Measurements from ENCODE around the gene CD14. TPM values are rescaled to one million over a fixed set of nuclear protein-coding genes. Genes with fewer than 3 reads are reported as not detected.
"Not testable (repeated sequence)": the region's sequence is repeated elsewhere in the genome, so short reads cannot be mapped to it uniquely, and the experiment has no call there.

CD14 gene
- total RNA-seq, 2 experiments from 2014 or later: 0.36 to 0.41 TPM

GRCh38 chr5:140627972-140628371 lies 5.0 kb downstream of the CD14 start:
- CTCF ChIA-PET: interaction anchor here (1.1 kb wide), 1 partner anchor 276 kb away, joined by 3 read pairs; no protein-coding TSS in a partner anchor
- peaks cover 9% of the 10 kb centered on the region for H3K4me1 Mint-ChIP-seq (ENCODE audit: low read depth)

GRCh38 chr5:140624886-140625285 lies 8.1 kb downstream of the CD14 start:
- POLR2A ChIA-PET, H3K4me3 Mint-ChIP-seq: not testable (repeated sequence)
- CTCF ChIA-PET: interaction anchor here (1.4 to 2.2 kb wide), 3 partner anchors 10 to 253 kb away, joined by 3 to 7 read pairs (median 3); partner anchors contain the start of gene EIF4EBP3

More at GRCh38 chr5:140627972-140628371, 5.0 kb downstream of the CD14 start:
- TF ChIP-seq CTCF (IDR thresholded peaks at IDR 0.05): no peak
- no peak for DNase-seq
- Mint-ChIP-seq H3K9me3 (peaks cover 3% of the 10 kb centered on the region), H3K4me3 (no peak overlapping the region), H3K27ac (no peak overlapping the region), H3K36me3 (ENCODE audit: low read depth) (peaks cover 2% of the 10 kb centered on the region), H3K27me3 (peaks cover 11% of the 10 kb centered on the region)
- POLR2A ChIA-PET: no interaction called here
- no peak for ATAC-seq
- intact Hi-C loops (cut with micrococcal nuclease): no loop called here

GRCh38 chr5:140623061-140623460 lies 9.9 kb downstream of the CD14 start:
- ATAC-seq; H3K36me3 Mint-ChIP-seq (ENCODE audit: low read depth); H3K4me3 Mint-ChIP-seq; POLR2A ChIA-PET; H3K27ac Mint-ChIP-seq; DNase-seq; H3K9me3 Mint-ChIP-seq; H3K4me1 Mint-ChIP-seq (ENCODE audit: low read depth); intact Hi-C loops (cut with micrococcal nuclease): not testable (repeated sequence)
- H3K27me3 Mint-ChIP-seq: peaks cover 10% of the 10 kb centered on the region
- CTCF ChIA-PET: interaction anchor here (0.7 to 1.5 kb wide), 2 partner anchors 12 to 199 kb away, joined by 3 to 5 read pairs; no protein-coding TSS in a partner anchor

More at GRCh38 chr5:140624886-140625285, 8.1 kb downstream of the CD14 start:
- H3K4me1 Mint-ChIP-seq (ENCODE audit: low read depth); ATAC-seq; H3K27ac Mint-ChIP-seq; H3K36me3 Mint-ChIP-seq (ENCODE audit: low read depth); DNase-seq; intact Hi-C loops (cut with micrococcal nuclease); H3K9me3 Mint-ChIP-seq: not testable (repeated sequence)
- peaks cover 12% of the 10 kb centered on the region for H3K27me3 Mint-ChIP-seq

- H3K27ac Mint-ChIP-seq: no peak overlapping the region
- H3K27me3 Mint-ChIP-seq: peaks cover 9% of the 10 kb centered on the region
- CTCF ChIA-PET: interaction anchor here (0.7 to 1.5 kb wide), 2 partner anchors 12 to 198 kb away, joined by 3 to 5 read pairs; no protein-coding TSS in a partner anchor
- TF ChIP-seq CTCF (IDR thresholded peaks at IDR 0.05): no peak
- no peaks in the 10 kb centered on the region for H3K4me1 Mint-ChIP-seq (ENCODE audit: low read depth)
- intact Hi-C loops (cut with micrococcal nuclease): no loop called here
- H3K36me3 Mint-ChIP-seq (ENCODE audit: low read depth): no peaks in the 10 kb centered on the region
- no peaks in the 10 kb centered on the region for H3K9me3 Mint-ChIP-seq
- DNase-seq (no peak), ATAC-seq (no peak)
- no peak overlapping the region for H3K4me3 Mint-ChIP-seq
- POLR2A ChIA-PET: no interaction called here
Observed at GRCh38 chr5:140622301-140622700, 10.7 kb downstream of the CD14 start.

- DNase-seq (no peak), ATAC-seq (no peak)
- H3K4me1 Mint-ChIP-seq (ENCODE audit: low read depth): peaks cover 4% of the 10 kb centered on the region
- intact Hi-C loops (cut with micrococcal nuclease): no loop called here
- no peak overlapping the region for H3K4me3 Mint-ChIP-seq
- H3K9me3 Mint-ChIP-seq: no peaks in the 10 kb centered on the region
- ChIA-PET POLR2A (no interaction called here), CTCF (no interaction called here)
- no peaks in the 10 kb centered on the region for H3K36me3 Mint-ChIP-seq (ENCODE audit: low read depth)
- no peak overlapping the region for H3K27ac Mint-ChIP-seq
- H3K27me3 Mint-ChIP-seq: peaks cover 14% of the 10 kb centered on the region
- TF ChIP-seq CTCF (IDR thresholded peaks at IDR 0.05): no peak
Observed at GRCh38 chr5:140611020-140611521, 21.9 kb downstream of the CD14 start.

- intact Hi-C loops (cut with micrococcal nuclease): no loop called here
- Mint-ChIP-seq H3K36me3 (ENCODE audit: low read depth) (no peaks in the 10 kb centered on the region), H3K27me3 (peaks cover 14% of the 10 kb centered on the region), H3K4me1 (ENCODE audit: low read depth) (peaks cover 4% of the 10 kb centered on the region), H3K4me3 (no peak overlapping the region), H3K27ac (no peak overlapping the region), H3K9me3 (no peaks in the 10 kb centered on the region)
- TF ChIP-seq CTCF (IDR thresholded peaks at IDR 0.05): no peak
- DNase-seq (no peak), ATAC-seq (no peak)
- POLR2A ChIA-PET: no interaction called here
- CTCF ChIA-PET: no interaction called here
Observed at GRCh38 chr5:140609126-140609525, 23.8 kb downstream of the CD14 start.
